ENCODE measurements around the gene MEX3A. TPM values are rescaled to one million over a fixed set of nuclear protein-coding genes. Genes with fewer than 3 reads are reported as not detected.

Gene MEX3A
- total and polyA plus RNA-seq, 2 of the 8 experiments (the other 6 are each of a cell fraction or from before 2014, with no cell fraction given) = 34.1 to 52.4 TPM

DNA sequence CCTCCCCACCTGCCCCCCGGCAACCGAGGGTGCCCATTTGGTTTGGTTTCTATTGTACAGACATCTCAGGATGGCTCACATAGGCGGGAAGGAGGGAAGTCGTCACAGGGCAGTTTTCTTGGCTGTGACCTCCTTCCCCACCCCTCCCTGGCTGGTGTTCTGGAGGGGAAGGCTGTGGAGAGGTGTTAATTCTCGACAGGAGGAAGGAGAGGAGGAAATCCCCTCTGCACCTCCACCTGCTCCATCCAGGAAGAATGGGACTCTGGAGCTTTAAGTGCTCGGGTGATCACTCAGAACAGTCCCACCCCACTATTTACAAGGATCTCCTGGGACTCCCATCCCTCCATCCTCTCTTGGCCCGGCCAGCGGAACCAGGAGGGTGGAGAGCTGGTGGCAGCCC, 7.6 kb downstream of the MEX3A start (continued):
- TF ChIP-seq BACH1 (IDR thresholded peaks at IDR 0.05; ENCODE audit: low read length) (no peak), RAD21 (IDR thresholded peaks at IDR 0.05 in 1 of 2, conservative IDR thresholded peaks at IDR 0.05 in 1 of 2; ENCODE audit: low read depth in 2 of 2, low read length in 2 of 2) (no peak), CBX8 (IDR thresholded peaks at IDR 0.05; ENCODE audit: borderline replicate concordance, low read depth, low read length) (no peak), ASH2L (IDR thresholded peaks at IDR 0.05; ENCODE audit: low read length) (no peak)

Measured in H1 (cell line).